HG03095 (cell line): ENCODE measurements around the gene C1orf116.

Source experiments
- ATAC-seq: cut with Tn5 transposase; IDR thresholded peaks from one replicate; pipeline ENCODE4 v1.9.1; 2021; ENCODE audit warnings: moderate library complexity; ENCODE audit not compliant: unreplicated experiment

The C1orf116 gene

GRCh38 chr1:207032528-207033017 is at the start of gene C1orf116:
Gene C1orf116 (minus strand): TSS chr1:207032756. CDS start chr1:207027598, 5,158 bp downstream.
- no peak for ATAC-seq

GRCh38 chr1:207081806-207082205 is 49.2 kb upstream of the C1orf116 start:
- no peak for ATAC-seq

DNA sequence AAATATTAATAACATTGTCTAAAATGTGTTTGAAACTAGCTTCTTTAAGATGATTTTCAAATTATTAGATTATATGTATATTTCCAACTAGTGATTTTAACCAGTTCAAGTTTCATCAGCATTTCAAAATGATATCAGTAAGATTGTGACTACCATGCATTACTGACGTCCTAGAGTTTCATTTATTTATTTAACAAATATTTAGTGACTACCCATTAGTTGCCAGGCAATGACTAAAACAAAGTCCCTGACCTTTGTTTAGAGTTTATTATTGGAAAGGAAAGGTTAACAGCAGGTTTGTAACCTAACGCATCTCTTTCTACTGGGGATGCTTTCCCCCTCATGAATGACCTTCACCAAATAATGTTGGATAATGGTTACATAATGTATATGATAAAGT is 48.5 kb upstream of the C1orf116 start:
- ATAC-seq: no peak

- no peak for ATAC-seq
These were observed 47.2 kb upstream of the C1orf116 start for GRCh38 chr1:207079706-207080241.

DNA sequence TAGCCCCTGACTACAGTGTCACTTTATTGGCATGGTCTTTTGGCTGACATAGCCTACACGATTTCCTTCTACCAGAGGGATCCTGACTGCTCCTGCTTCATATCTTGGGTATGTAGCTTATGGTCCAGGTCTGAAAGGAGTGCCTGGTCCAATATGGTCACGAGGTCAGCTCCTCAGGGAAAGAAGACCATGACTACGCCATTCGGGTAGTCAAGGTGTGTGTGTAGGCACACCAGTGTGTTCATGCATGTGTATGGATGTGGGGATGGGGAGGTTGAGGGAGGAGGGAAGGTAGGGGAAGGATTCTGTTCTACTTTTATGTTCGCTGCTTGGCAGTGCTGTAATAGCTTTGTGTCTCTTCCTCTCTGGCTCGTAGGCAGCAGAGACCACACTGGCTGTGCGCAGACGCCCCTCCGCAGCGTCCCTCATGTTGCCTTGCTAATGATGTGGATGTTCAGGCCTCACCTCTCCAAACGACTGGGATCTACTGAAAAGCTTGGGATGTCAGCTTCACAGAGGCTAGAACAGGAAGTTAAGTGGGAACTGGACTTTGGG is 46.1 kb upstream of the C1orf116 start:
- no peak for ATAC-seq

- no peak for ATAC-seq
These were observed 45.2 kb upstream of the C1orf116 start for GRCh38 chr1:207077470-207078377.

DNA sequence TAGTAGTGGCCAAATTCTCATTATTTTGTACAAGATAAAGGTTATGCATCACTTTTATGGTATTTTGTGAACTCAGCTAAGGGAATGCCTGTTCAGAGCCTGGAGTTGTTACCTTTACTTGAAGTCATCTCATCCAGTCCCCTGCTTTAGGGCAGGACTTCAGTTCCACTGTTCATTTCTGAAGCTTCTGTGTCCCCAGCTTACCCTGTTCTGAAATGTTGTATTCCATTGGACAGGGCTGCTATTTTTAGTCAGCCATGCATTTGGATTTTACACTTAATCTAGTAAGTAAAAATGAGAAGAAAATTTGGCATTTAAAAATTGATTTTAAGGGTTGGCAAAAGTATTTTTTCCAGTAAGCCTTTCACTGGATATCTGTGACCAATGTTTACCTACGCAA is 44.5 kb upstream of the C1orf116 start:
- ATAC-seq: no peak

DNA sequence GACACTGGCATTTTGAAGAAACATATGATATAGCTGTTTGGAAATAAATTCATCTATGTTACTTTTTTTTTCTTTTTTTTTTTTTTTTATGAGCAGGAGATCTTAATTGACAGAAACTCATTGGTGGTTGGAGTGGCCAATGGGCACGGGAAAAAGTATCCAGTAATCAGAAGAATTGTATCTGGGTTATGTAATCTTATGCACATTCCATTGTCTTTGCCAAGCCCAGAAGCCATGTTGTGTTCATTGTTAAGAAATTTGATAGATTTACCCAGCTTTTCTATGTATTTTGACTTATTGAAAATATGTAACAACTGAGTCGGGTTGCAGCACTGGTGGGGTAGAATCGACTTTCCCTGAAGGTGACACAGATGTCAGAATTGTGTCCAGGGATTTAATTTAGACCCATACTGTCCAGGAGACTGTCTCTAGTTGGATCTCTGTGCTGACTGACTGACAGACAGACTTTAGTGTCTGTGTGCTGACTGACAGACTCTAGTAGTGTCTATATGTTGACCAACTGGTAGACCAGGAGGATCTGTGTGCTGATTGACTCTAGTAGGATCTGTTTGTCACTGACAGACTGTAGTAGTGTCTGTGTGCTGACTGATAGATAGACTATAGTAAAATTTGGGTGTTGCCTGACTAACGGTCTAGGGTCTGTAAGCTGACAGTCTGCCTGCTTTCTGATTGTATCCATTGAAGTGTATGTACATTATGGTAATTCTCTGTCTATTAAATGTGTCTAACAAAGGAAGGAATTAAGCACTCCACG is 43.8 kb upstream of the C1orf116 start:
- ATAC-seq: no peak

- ATAC-seq: no peak
These were observed 41.6 kb upstream of the C1orf116 start for GRCh38 chr1:207073906-207074820.

DNA sequence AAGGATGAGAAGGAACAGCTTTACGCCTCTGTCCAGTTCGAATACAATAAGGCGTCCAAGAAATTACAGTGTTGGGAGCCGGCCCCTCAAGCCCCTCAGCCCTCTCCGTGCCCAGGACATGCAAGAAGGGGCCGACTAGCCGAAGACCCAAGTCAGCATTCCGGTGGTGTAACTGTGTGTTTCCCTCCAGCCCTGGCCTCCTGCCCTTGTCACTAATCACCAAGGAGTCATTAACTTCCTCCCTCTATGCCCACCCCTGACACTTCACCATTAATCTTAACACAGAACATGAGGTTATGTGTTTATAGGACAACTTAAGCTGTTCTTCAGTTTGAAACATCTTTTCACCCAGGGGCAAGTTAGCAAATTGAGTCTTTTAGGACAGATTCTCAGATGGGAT is 39.7 kb upstream of the C1orf116 start:
- no peak for ATAC-seq

GRCh38 chr1:207071426-207071825 is 38.9 kb upstream of the C1orf116 start:
- no peak for ATAC-seq

- ATAC-seq: no peak
These were observed 38.3 kb upstream of the C1orf116 start for GRCh38 chr1:207070811-207071210.

DNA sequence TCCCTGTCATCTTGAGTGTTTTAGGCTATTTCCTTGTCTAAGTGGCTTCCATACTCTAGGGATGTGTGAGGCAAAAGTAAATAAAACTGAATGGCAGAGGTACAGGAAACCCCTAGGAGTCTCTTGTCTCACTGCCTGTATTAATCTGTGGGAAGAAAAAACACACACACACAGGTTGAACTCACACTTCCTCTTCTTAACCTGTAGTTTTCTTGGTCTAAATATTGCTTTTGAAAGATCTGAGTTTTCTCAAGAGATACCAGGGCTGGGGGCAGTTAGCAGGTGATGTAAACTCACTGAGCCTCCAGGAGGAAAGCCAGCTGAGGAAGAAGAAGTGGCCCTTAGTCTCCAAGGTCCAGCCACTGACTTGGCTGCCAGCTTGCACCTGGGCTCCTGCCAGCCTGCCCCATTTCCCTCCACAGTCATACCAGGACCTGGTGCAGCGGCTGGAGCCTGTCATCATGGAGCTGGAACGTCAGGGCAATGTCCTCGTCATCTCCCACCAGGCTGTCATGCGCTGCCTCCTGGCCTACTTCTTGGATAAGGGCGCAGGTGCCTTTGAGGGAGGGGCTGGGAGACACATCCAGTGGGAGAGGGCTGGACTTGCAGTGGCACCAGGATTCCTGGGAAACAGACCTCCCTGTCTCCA is 37.4 kb upstream of the C1orf116 start:
- ATAC-seq: no peak

- ATAC-seq: no peak
These were observed 36.5 kb upstream of the C1orf116 start for GRCh38 chr1:207069061-207069460.

DNA sequence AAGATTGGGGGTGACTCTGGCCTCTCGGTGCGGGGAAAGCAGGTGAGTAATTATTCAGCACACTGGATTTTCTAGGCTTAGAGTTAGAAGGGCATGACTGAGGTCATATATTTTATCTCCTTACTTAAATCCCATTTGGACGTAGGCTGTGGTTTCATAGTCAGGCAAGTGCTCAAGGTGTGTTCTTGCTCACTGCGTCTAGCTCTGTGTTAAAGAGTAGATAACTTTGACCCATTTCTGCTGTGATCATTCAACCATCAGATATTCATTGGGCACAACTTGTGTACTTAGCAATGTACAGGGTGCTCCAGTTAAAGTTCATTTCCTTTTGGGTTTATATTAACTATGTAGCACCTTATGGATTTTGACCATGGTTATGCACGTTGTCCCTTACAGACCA is 35.1 kb upstream of the C1orf116 start:
- ATAC-seq: no peak

DNA sequence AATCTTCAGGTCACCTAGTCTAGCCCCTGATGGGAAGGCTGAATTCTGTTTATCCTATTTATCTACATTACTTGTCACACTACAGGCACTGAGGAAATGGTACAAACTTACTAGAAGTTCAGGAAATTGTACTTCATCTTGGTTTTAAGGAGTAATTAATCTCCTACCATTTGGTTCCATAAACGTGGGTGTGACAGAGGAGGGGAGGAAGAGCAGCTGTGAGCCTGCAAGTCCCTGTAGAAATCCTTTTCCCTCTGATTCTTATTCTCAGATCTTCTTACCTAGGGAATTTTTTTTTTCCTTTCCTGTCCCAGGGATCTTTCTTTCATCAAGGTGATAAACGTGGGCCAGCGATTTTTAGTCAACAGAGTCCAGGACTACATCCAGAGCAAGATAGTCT is 34.6 kb upstream of the C1orf116 start:
- no peak for ATAC-seq

DNA sequence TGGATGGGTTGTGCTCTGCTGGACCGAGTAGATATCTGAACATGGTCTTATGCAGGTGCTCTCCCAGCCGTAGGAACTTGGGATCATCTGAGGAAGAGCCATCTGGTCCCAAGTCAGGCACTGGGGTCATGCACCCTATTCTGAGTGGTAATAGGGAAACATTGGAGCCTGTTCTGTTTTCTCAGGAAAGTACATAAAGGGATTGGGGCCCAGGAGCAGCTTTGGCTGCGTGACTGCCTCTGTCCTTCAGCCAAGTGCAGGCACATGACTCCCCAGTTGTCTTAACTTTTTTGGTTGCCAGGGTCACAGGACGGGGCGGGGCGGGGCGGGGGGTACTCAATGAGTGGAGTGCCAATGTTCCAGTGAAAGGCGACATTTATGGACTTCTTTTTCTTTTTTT is 32.0 kb upstream of the C1orf116 start:
- ATAC-seq: no peak

- no peak for ATAC-seq
These were observed 30.5 kb upstream of the C1orf116 start for GRCh38 chr1:207063014-207063413.

GRCh38 chr1:207062058-207062457 is 29.5 kb upstream of the C1orf116 start:
- ATAC-seq: no peak

- no peak for ATAC-seq
These were observed 28.0 kb upstream of the C1orf116 start for GRCh38 chr1:207060596-207060995.
